HG03135 (cell line): ENCODE results near the gene KRAS.
A peak's percentile ranks its signal among the peaks of the same experiment; 100 is the strongest.

Experiments used
- ATAC-seq: cut with Tn5 transposase; IDR thresholded peaks from one replicate; pipeline ENCODE4 v1.9.1; 2021; ENCODE audit warnings: mild to moderate bottlenecking, moderate library complexity; ENCODE audit not compliant: unreplicated experiment

Gene KRAS

GRCh38 chr12:25197608-25198007 is 53.1 kb downstream of the KRAS start:
- no peak for ATAC-seq

DNA sequence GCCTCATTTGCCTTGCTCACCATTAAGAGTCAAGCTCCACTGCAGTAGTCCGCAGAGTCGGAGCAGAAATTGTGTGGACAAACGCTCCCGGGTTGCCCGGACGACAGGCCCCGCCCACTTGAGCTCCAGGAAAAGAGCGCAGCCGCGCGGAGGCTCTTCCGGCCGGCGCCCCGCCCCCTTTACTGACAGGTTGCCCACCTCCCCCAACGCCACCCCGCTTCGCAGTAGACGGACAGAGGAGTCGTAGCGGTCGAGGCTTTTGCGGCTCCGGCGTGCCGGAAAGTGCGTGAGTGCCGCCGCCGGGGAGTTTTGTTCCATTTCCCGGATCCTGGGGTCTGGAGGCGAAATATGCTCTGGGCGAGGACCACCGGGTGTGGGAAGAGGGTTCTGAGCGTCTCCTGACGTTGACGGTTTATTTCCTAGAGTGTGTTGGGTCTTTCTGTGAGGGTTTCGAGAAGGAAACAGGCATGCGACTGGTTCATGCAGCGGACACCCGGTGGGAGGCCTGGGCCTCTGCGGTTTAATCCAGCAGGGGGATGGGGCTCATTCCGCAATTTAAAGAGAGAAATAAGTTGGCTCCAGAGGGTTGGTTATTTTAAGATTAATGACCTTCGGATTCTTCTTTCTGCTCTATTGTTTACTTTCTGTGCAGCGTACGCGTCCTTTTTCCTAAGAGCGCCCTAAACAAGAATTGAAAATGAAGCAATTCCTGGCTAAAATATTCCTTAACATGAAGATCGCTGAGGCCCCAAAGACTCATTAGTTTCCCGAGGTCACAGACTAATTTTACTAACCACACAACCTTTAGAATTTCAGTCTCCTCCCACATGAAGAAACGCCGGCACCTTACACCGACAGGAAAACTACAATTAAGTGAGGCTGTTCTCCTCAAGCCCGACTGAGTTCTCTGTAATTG is 55.4 kb downstream of the KRAS start, which contains the start of the genes DNAI7 and ETFRF1:
Gene DNAI7 (minus strand): TSS at position 105 of the 916 bp plus-strand sequence. CDS start 82 bp downstream, at position 23.
Gene ETFRF1 (plus strand): TSS at position 182 of the 916 bp plus-strand sequence. CDS start 8,720 bp downstream, outside the sequence.
- ATAC-seq, result peak; percentile 92

DNA sequence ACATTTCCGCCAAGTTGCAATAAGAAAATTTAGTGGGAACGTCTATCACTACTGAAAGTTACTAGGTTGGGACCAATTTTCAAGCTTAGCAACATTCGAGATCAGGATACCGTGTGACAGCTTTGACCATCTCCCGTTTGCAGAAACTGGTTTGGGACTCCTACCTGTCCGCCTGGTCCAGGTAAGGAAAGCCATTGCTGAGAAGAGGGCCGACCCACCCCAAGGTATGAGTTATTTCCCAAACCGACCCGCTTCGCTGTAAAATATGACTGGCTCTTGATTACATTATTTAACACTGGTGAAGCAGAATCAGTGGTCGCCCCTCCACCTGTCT is 56.0 kb downstream of the KRAS start:
- no peak for ATAC-seq

DNA sequence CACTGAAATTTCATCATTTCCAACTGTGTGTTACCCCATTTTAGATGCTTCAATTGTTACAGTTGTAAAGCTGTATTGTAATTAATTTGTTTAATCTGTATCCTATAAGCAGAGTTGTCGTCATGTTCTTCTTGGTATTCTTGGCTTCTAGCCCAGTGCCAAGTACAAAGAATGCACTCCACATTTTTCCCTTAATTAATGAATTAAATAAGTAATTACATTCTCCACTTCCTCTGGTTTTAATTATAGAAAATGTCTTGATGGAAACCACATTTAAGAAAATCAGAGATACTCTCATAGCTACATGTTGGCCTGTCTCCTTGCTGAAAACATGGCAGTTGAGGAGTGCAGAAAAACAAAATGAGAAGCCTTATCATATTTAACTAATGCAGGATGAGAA is 56.5 kb downstream of the KRAS start:
- no peak for ATAC-seq

- no peak for ATAC-seq
Observed at GRCh38 chr12:25190793-25191192, 59.9 kb downstream of the KRAS start.

GRCh38 chr12:25189656-25190055 is 61.1 kb downstream of the KRAS start:
- ATAC-seq, result no peak

GRCh38 chr12:25187781-25188180 is 62.9 kb downstream of the KRAS start:
- ATAC-seq, result no peak

DNA sequence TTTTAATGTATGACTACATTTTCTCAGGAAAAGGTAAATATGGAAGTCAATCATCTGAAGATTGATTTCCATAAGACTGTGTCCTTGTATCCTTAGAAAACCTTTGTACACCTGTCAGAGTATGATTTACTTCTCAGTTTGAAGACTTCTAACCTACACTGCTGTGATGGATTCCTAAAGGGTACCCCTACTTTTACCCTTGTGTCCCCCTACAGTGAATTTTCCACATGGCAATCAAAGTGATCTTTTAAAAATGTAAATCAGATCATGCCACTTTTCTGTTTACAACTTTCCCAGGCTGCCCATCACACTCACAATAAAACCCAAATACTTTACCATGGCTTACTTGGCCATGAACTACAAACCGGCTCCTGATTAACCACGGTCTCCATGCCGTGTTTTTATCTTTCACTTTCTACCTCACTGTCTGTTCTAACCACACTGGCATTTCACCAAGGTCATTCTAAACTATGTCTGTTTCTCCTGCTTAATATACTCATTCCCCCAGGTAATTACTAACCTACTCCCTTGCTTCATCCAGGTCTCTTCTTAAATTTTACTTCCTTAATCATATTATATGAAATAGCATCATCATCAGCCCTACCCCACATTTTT is 63.8 kb downstream of the KRAS start:
- ATAC-seq, result peak; percentile 80

GRCh38 chr12:25186038-25186787 is 64.5 kb downstream of the KRAS start:
- ATAC-seq, result no peak

GRCh38 chr12:25184132-25184531 is 66.6 kb downstream of the KRAS start:
- no peak for ATAC-seq

GRCh38 chr12:25182765-25183164 is 68.0 kb downstream of the KRAS start:
- no peak for ATAC-seq

GRCh38 chr12:25162866-25163265 is 87.9 kb downstream of the KRAS start:
- no peak for ATAC-seq

DNA sequence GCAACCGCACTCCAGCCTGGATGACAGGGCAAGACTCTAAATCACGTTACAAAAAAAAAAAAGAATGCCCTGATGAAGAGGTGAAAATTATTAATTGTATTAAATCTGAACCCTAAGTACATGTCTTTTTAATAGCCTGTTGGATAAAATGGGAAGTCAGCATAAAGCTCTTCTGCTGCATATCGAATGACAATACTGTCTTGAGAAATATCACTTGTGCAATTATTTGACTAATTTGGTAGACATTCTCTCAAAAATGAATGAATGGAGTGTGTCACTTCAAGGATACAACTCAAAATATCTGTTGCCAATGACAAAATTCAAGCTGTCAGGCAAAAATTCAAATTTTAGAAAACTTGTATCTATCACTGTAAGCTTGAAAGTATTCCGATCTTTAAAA is 94.7 kb downstream of the KRAS start:
- no peak for ATAC-seq

DNA sequence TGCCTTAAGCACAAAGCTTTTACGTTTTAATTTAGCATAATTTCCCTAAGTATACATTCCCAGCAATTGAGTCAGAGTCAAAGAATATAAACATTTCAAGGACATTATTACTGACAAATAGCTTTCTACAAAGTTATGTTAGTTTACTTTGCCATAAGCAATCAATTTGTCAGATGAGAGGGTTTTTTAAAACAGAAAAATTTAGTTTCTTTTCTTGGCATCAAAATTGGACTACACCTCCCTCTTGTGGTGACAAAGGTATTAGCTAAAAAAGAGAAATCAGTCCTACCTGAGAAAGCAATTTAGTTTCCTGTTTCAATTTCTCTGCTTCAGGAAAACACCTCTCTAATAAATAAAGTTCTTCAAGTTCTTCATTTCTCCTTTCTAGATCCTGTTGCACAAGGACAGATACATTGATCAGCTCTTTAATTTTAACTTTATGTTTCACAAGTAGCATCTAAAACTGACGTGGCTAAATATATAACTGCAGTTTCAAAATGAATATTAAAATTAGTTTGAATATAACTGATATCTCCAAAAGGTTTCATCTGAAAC is 95.6 kb downstream of the KRAS start:
- ATAC-seq, result peak; percentile 55
